SK-N-DZ (cell line): ENCODE data around the gene DAZAP1.
"Not testable (repeated sequence)": the region's sequence is repeated elsewhere in the genome, so short reads cannot be mapped to it uniquely, and the experiment has no call there.

Experiments
- DNase-seq: peaks from one replicate; pipeline ENCODE4 v3.0.0-alpha.2; 2015; ENCODE audit warnings: low spot score

Gene DAZAP1

GRCh38 chr19:1439525-1440417 lies 32.4 kb downstream of the DAZAP1 start:
- DNase-seq = not testable (repeated sequence)

GRCh38 chr19:1440418-1440801 lies 33.0 kb downstream of the DAZAP1 start:
- no peak for DNase-seq

GRCh38 chr19:1441022-1441426 lies 33.6 kb downstream of the DAZAP1 start:
- no peak for DNase-seq

- no peak for DNase-seq
Measured at GRCh38 chr19:1441677-1442438, 34.5 kb downstream of the DAZAP1 start.

GRCh38 chr19:1445185-1445931 lies 38.0 kb downstream of the DAZAP1 start:
- peak; percentile 81 for DNase-seq

- peak; percentile 77 for DNase-seq
Measured at GRCh38 chr19:1445932-1446712, 38.7 kb downstream of the DAZAP1 start.

GRCh38 chr19:1446713-1447481 lies 39.5 kb downstream of the DAZAP1 start:
- DNase-seq = peak; percentile 64

GRCh38 chr19:1447504-1447903 lies 40.1 kb downstream of the DAZAP1 start:
- DNase-seq = no peak

- no peak for DNase-seq
Measured at GRCh38 chr19:1447944-1448343, 40.6 kb downstream of the DAZAP1 start.

GRCh38 chr19:1449467-1450442 lies 42.4 kb downstream of the DAZAP1 start, which contains the start of gene APC2:
TSS of gene APC2 (plus strand) at chr19:1450121. CDS start at chr19:1453002, 2,881 bp downstream.
- peak; percentile 94 for DNase-seq

GRCh38 chr19:1450735-1451731 lies 43.6 kb downstream of the DAZAP1 start:
- DNase-seq = peak; percentile 47

- DNase-seq = peak; percentile 84
Measured at GRCh38 chr19:1451916-1452801, 44.8 kb downstream of the DAZAP1 start.

GRCh38 chr19:1452802-1453524 lies 45.6 kb downstream of the DAZAP1 start:
- DNase-seq = no peak

- DNase-seq = no peak
Measured at GRCh38 chr19:1453525-1454364, 46.4 kb downstream of the DAZAP1 start.

GRCh38 chr19:1455002-1455335 lies 47.6 kb downstream of the DAZAP1 start:
- no peak for DNase-seq
